ENCODE data around the gene PARG.
"Not testable (repeated sequence)": the region's sequence is repeated elsewhere in the genome, so short reads cannot be mapped to it uniquely, and the experiment has no call there.

DNA sequence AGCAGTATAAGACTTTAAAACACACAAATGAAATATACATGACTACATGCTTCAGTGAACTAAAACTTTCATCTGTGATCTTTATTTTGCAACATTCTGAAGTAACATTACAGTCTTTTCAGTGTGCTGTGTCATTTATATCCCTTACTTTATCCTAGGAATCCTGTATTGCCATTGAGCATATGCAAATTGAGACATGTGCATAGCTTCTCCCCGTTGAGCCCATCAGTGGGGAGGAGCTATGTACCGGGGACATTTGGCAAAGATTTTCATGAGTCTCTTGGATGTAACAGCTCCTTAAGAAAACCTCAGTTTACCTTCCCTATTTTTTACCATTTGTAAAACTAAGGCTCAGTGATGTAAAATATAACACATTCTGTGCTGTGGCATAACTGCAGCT is 29.6 kb upstream of the PARG start:
- not testable (repeated sequence) for TF ChIP-seq CTCF, POLR2A (IDR thresholded peaks at IDR 0.05)

All from tibial nerve (tissue), 3 donors.